Measurements from ENCODE around the gene MYRIP.

MYRIP gene

DNA sequence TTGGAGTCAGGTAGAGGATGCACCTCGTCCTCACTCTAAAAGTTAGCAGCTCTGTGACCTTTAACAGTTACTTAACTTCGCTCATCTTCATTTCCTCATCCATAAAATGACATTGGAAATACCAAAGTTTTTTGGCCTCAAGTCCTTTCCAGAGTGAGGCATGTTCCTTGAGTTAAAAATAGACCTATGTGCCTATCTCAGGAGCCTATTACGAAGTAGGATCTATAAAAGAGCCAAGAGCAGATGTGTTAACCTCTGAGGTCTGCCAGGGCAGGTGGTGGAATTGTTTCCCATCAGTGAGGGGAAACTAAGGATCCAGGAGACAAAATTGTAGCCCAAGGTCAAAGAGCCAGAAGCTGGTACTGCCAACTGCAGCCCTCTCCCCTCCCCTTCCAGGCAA, 379.7 kb downstream of the MYRIP start:
- no peak for DNase-seq
- H3K4me1 Mint-ChIP-seq: no peaks in the 10 kb centered on the region
- no peak overlapping the region for H3K4me3 Mint-ChIP-seq
- peaks cover 4% of the 10 kb centered on the region for H3K27me3 Mint-ChIP-seq (ENCODE audit: low read depth, poor library complexity)
- no peaks in the 10 kb centered on the region for H3K36me3 Mint-ChIP-seq (ENCODE audit: low read depth)
- TF ChIP-seq, protein P1, sequence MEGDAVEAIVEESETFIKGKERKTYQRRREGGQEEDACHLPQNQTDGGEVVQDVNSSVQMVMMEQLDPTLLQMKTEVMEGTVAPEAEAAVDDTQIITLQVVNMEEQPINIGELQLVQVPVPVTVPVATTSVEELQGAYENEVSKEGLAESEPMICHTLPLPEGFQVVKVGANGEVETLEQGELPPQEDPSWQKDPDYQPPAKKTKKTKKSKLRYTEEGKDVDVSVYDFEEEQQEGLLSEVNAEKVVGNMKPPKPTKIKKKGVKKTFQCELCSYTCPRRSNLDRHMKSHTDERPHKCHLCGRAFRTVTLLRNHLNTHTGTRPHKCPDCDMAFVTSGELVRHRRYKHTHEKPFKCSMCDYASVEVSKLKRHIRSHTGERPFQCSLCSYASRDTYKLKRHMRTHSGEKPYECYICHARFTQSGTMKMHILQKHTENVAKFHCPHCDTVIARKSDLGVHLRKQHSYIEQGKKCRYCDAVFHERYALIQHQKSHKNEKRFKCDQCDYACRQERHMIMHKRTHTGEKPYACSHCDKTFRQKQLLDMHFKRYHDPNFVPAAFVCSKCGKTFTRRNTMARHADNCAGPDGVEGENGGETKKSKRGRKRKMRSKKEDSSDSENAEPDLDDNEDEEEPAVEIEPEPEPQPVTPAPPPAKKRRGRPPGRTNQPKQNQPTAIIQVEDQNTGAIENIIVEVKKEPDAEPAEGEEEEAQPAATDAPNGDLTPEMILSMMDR (IDR thresholded peaks at IDR 0.05): no peak
- no peak overlapping the region for H3K27ac Mint-ChIP-seq
- no peaks in the 10 kb centered on the region for H3K9me3 Mint-ChIP-seq

DNA sequence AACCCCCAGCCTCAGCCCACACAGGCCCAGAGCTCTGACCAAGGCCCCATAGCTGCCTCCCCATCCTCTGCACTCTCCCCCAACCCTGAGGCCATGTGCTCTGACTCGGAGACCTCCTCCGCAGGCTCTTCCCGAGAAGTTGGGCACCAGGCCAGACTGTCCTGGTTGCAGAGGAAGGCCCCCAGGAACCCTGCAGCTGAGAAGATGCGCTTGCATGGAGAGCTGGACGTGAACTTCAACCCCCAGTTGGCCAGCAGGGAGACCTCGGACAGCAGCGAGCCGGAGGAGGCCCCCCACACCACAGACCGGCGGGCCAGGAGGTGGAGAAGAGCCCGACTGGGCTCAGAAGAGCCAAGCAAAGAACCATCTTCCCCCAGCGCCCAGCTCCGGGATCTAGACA, 380.6 kb downstream of the MYRIP start:
- Mint-ChIP-seq H3K9me3 (no peaks in the 10 kb centered on the region), H3K36me3 (ENCODE audit: low read depth) (no peaks in the 10 kb centered on the region), H3K27ac (no peak overlapping the region), H3K27me3 (ENCODE audit: low read depth, poor library complexity) (peaks cover 7% of the 10 kb centered on the region), H3K4me1 (no peaks in the 10 kb centered on the region), H3K4me3 (no peak overlapping the region)
- no peak for DNase-seq
- TF ChIP-seq, protein P1 (IDR thresholded peaks at IDR 0.05): no peak

DNA sequence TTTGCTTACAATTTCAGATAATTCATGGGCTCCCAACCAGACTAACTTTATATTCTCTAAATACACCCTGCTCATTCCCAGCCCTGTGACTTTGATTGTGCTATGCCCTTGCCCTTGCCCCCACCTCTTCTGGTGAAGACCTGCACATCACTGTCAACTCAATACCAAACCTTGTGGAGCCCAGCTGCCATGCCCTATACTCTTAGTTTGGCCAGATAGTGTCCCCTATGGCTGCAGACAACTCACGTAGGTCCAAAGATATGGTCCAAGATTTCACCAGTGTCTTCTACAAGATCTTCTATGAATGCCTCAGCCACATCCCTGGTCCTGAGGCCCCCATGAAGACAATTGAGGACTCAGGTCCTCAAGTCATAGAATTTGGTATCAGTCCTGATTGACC, 381.8 kb downstream of the MYRIP start:
- DNase-seq: no peak
- H3K9me3 Mint-ChIP-seq: no peaks in the 10 kb centered on the region
- no peaks in the 10 kb centered on the region for H3K36me3 Mint-ChIP-seq (ENCODE audit: low read depth)
- TF ChIP-seq, protein P1 (IDR thresholded peaks at IDR 0.05): no peak
- no peaks in the 10 kb centered on the region for H3K4me1 Mint-ChIP-seq
- H3K27ac Mint-ChIP-seq: no peak overlapping the region
- H3K4me3 Mint-ChIP-seq: no peak overlapping the region
- peaks cover 7% of the 10 kb centered on the region for H3K27me3 Mint-ChIP-seq (ENCODE audit: low read depth, poor library complexity)

DNA sequence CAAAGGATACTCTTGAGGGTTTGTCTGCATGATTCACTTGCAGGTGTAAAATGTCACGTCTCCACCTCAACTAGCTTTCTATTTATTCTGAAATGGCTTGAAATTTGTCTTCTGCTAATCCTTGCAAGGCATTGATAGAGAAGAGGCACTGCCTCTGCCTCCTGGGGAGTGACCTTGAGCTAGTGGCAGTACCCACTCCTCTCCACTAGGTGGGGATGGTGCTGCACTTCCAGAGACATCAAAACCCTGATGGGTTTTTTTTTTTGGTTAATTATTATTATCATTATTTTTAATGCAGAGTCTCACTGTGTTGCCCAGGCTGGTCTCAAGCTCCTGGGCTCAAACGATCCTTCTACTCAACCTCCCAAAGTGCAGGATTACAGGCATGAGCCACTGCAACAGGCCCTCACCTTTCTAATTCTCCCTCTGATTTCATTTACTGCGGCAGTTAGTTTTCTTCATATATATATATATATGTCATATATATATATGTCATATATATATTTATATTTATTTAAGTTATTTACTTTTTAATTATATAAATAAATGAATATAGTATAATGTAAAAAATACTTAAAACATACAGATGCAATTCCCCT, 382.5 kb downstream of the MYRIP start:
- no peaks in the 10 kb centered on the region for H3K36me3 Mint-ChIP-seq (ENCODE audit: low read depth)
- DNase-seq: peak; percentile 75
- H3K27ac Mint-ChIP-seq: no peak overlapping the region
- H3K27me3 Mint-ChIP-seq (ENCODE audit: low read depth, poor library complexity): peaks cover 7% of the 10 kb centered on the region
- no peaks in the 10 kb centered on the region for H3K9me3 Mint-ChIP-seq
- H3K4me3 Mint-ChIP-seq: no peak overlapping the region
- TF ChIP-seq, protein P1 (IDR thresholded peaks at IDR 0.05): peak; percentile 94
- no peaks in the 10 kb centered on the region for H3K4me1 Mint-ChIP-seq

DNA sequence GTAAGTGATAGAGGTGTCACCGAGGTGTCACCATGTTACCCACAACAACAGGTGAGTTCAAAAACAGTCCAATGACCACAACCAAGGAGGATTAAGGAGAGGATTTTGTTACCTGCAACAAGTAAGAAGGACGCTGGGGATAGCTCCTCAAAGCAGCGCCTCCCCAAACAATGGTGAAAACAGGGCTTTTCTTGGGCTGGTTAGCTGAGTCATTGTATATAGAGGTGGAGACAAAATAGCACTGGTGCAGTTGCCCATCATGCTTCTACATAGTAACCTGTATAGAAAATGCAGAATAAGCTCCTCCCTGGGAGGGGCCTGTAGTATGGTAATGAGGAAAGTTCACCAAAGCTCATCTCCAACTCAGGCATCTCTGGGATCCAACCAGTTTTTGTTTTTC, 383.2 kb downstream of the MYRIP start:
- no peak for DNase-seq
- peaks cover 7% of the 10 kb centered on the region for H3K27me3 Mint-ChIP-seq (ENCODE audit: low read depth, poor library complexity)
- H3K4me3 Mint-ChIP-seq: no peak overlapping the region
- no peaks in the 10 kb centered on the region for H3K36me3 Mint-ChIP-seq (ENCODE audit: low read depth)
- no peak overlapping the region for H3K27ac Mint-ChIP-seq
- TF ChIP-seq, protein P1 (IDR thresholded peaks at IDR 0.05): no peak
- H3K9me3 Mint-ChIP-seq: no peaks in the 10 kb centered on the region
- no peaks in the 10 kb centered on the region for H3K4me1 Mint-ChIP-seq

DNA sequence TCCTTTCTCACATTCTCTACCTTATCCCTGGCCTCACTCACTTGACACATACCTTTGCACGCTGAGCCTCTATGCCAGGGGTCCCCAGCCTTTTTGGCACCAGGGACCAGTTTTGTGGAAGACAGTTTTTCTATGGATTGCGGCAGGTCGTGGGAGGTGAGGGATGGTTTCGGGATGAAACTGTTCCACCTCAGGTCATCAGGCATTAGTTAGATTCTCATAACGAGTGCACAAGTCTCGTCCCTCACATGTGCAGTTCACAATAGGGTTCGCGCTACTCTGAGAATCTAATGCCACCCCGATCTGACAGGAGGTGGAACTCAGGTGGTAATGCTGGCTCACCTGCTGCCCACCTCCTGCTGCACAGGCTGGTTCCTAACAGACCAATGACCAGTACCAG, 387.6 kb downstream of the MYRIP start:
- TF ChIP-seq, protein P1 (IDR thresholded peaks at IDR 0.05): no peak
- H3K36me3 Mint-ChIP-seq (ENCODE audit: low read depth): no peaks in the 10 kb centered on the region

More for the DNA sequence above, 387.6 kb downstream of the MYRIP start:
- H3K9me3 Mint-ChIP-seq: no peaks in the 10 kb centered on the region
- no peak for DNase-seq
- H3K4me1 Mint-ChIP-seq: no peaks in the 10 kb centered on the region
- H3K27me3 Mint-ChIP-seq (ENCODE audit: low read depth, poor library complexity): peaks cover 7% of the 10 kb centered on the region
- H3K27ac Mint-ChIP-seq: no peak overlapping the region
- H3K4me3 Mint-ChIP-seq: no peak overlapping the region

All from nephron progenitor cell (in vitro differentiated cells).